Keratinocyte (primary cell): ENCODE data around the gene ACOT9. TPM values are rescaled to one million over a fixed set of nuclear protein-coding genes. Genes with fewer than 3 reads are reported as not detected.

ENCODE experiments used
- DNase-seq: peaks from one replicate; pipeline ENCODE4 v3.0.0-alpha.2; 2011; ENCODE audit warnings: low read depth, missing footprints, low spot score
- FAIRE-seq: peaks from 2 replicates; lab custom pipeline; 2011; peaks lifted over from hg19 to GRCh38; lab: Jason Lieb, UNC
- H2AFZ ChIP-seq: 2 replicates; pipeline ENCODE4 v1.6.0; 2012; ENCODE audit warnings: low read length, control low read depth, inconsistent platforms; ENCODE audit not compliant: control insufficient read depth
- H3K27ac ChIP-seq: 2 replicates; pipeline ENCODE4 v1.5.1; 2011; ENCODE audit warnings: low read length; ENCODE audit not compliant: control insufficient read depth, insufficient read depth
- H3K27me3 ChIP-seq: 3 replicates; pipeline ENCODE4 v1.6.0; 2011; ENCODE audit warnings: low read length; ENCODE audit not compliant: control insufficient read depth, insufficient read depth; ENCODE audit errors: extremely low read depth
- H3K36me3 ChIP-seq, 2 experiments: 2 replicates in 1 of 2; 3 replicates in 1 of 2; pipeline ENCODE4 v1.5.1; 2011; ENCODE audit warnings: low read length in 2 of 2, mild to moderate bottlenecking in 1 of 2; ENCODE audit not compliant: control insufficient read depth in 2 of 2, insufficient read depth in 2 of 2; ENCODE audit errors: extremely low read depth in 1 of 2
- H3K4me1 ChIP-seq: 3 replicates; pipeline ENCODE4 v1.5.1; 2011; ENCODE audit warnings: low read length; ENCODE audit not compliant: control insufficient read depth, insufficient read depth; ENCODE audit errors: extremely low read depth
- H3K4me2 ChIP-seq: 3 replicates; pipeline ENCODE4 v1.6.0; 2011; ENCODE audit warnings: low read depth, low read length; ENCODE audit not compliant: control insufficient read depth, insufficient read depth; ENCODE audit errors: extremely low read depth
- H3K4me3 ChIP-seq, 3 experiments: fragments of 200-600 bp in 1 of 3; sonication (generic) in 1 of 3; 2 replicates in 2 of 3; 3 replicates in 1 of 3; pipeline ENCODE4 v1.5.1; 2011 to 2016; ENCODE audit warnings: low read length in 3 of 3, mild to moderate bottlenecking in 3 of 3, control low read depth in 2 of 3, inconsistent platforms in 1 of 3, low read depth in 1 of 3, mixed read lengths in 1 of 3, mixed run types in 1 of 3, moderate library complexity in 1 of 3; ENCODE audit not compliant: control insufficient read depth in 2 of 3, insufficient read depth in 2 of 3; ENCODE audit errors: extremely low read depth in 1 of 3
- H3K79me2 ChIP-seq: 2 replicates; pipeline ENCODE4 v1.6.0; 2012; ENCODE audit warnings: low read length; ENCODE audit not compliant: control insufficient read depth, insufficient read depth
- H3K9ac ChIP-seq: 3 replicates; pipeline ENCODE4 v1.6.0; 2011; ENCODE audit warnings: low read length; ENCODE audit not compliant: control insufficient read depth, insufficient read depth; ENCODE audit errors: extremely low read depth
- H3K9me1 ChIP-seq: 3 replicates; pipeline ENCODE4 v1.6.0; 2011; ENCODE audit warnings: low read length; ENCODE audit not compliant: control insufficient read depth, insufficient read depth; ENCODE audit errors: extremely low read depth
- H3K9me3 ChIP-seq: 2 replicates; pipeline ENCODE4 v1.5.1; 2012; ENCODE audit warnings: low read depth, low read length; ENCODE audit not compliant: control insufficient read depth
- H4K20me1 ChIP-seq: 3 replicates; pipeline ENCODE4 v1.6.0; 2011; ENCODE audit warnings: low read length; ENCODE audit not compliant: control insufficient read depth, insufficient read depth; ENCODE audit errors: extremely low read depth
- EZH2 ChIP-seq: IDR thresholded peaks from one replicate; pipeline ENCODE4 v1.6.1; 2012; ENCODE audit warnings: inconsistent platforms, mild to moderate bottlenecking, low read length, moderate library complexity
- dilution Hi-C: fragments of 300-500 bp; cut with MboI; formaldehyde crosslinking; loops from one replicate; pipeline ENCODE4 v1.7.0; 2020; ENCODE audit warnings: low sequenced_read_pairs; ENCODE audit not compliant: extremely low pct_ligation_motif_present
- polyA plus RNA-seq, 5 experiments: library from polyadenylated mRNA; depleted of rRNA in 3 of 5; stranded (reverse) in 3 of 5; stranded (forward) in 1 of 5; unstranded in 1 of 5; fragments of >200 nt; gene quantifications; 1 replicate in 1 of 5; 2 replicates in 3 of 5; 3 replicates in 1 of 5; pipeline versions ENCODE4 v1.2.1 to v1.2.3, GENCODE V29; 2011 to 2012; ENCODE audit warnings: missing spikeins in 2 of 5, low read depth in 1 of 5, low replicate concordance in 1 of 5
- TF ChIP-seq, protein P1 (sequence below), 3 experiments: IDR thresholded peaks in 1 of 3; conservative IDR thresholded peaks in 1 of 3; optimal IDR thresholded peaks in 1 of 3; 2 replicates in 2 of 3; 3 replicates in 1 of 3; pipeline versions ENCODE3 to v1.5.1; 2011; ENCODE audit warnings: low read length in 3 of 3, mild to moderate bottlenecking in 3 of 3, moderate library complexity in 2 of 3, control low read depth in 1 of 3, inconsistent platforms in 1 of 3; ENCODE audit not compliant: insufficient read depth in 2 of 3; ENCODE audit errors: extremely low read depth in 1 of 3

Gene ACOT9
- polyA plus RNA-seq, 1 donor (not counting 4 experiments of a cell fraction or from before 2014, with no cell fraction given), result 91.9 TPM

GRCh38 chrX:23729214-23729613 is 13.9 kb downstream of the ACOT9 start:
- Histone ChIP-seq H3K79me2 (peaks cover 20% of the 10 kb centered on the region), H2AFZ (no peak overlapping the region), H3K9me3 (no peaks in the 10 kb centered on the region), H3K27me3 (no peaks in the 10 kb centered on the region), H3K36me3 (peaks cover 0 to 2% of the 10 kb centered on the region in 2 experiments), H3K27ac (no peak overlapping the region), H3K4me2 (no peak overlapping the region), H4K20me1 (no peaks in the 10 kb centered on the region), H3K9ac (no peak overlapping the region), H3K4me1 (no peaks in the 10 kb centered on the region), H3K4me3 (no peak overlapping the region), H3K9me1 (no peaks in the 10 kb centered on the region)
- no peak for TF ChIP-seq EZH2
- TF ChIP-seq, protein P1, sequence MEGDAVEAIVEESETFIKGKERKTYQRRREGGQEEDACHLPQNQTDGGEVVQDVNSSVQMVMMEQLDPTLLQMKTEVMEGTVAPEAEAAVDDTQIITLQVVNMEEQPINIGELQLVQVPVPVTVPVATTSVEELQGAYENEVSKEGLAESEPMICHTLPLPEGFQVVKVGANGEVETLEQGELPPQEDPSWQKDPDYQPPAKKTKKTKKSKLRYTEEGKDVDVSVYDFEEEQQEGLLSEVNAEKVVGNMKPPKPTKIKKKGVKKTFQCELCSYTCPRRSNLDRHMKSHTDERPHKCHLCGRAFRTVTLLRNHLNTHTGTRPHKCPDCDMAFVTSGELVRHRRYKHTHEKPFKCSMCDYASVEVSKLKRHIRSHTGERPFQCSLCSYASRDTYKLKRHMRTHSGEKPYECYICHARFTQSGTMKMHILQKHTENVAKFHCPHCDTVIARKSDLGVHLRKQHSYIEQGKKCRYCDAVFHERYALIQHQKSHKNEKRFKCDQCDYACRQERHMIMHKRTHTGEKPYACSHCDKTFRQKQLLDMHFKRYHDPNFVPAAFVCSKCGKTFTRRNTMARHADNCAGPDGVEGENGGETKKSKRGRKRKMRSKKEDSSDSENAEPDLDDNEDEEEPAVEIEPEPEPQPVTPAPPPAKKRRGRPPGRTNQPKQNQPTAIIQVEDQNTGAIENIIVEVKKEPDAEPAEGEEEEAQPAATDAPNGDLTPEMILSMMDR (optimal IDR thresholded peaks at IDR 0.05 in 1 of 3, IDR thresholded peaks at IDR 0.05 in 1 of 3, conservative IDR thresholded peaks at IDR 0.05 in 1 of 3; ENCODE audit: extremely low read depth in 1 of 3, insufficient read depth in 2 of 3, low read length in 3 of 3), result no peak
- dilution Hi-C loops, result no loop called here
- peak; percentile 17 for FAIRE-seq
- DNase-seq, result no peak

GRCh38 chrX:23727206-23727605 is 15.9 kb downstream of the ACOT9 start:
- H3K9me3 ChIP-seq, result no peaks in the 10 kb centered on the region
- FAIRE-seq, result no peak

More at GRCh38 chrX:23727206-23727605, 15.9 kb downstream of the ACOT9 start:
- no peak overlapping the region for H3K4me3 ChIP-seq
- peaks cover 0 to 2% of the 10 kb centered on the region in 2 experiments for H3K36me3 ChIP-seq
- no peaks in the 10 kb centered on the region for H3K9me1 ChIP-seq
- H3K4me1 ChIP-seq, result no peaks in the 10 kb centered on the region
- H3K27ac ChIP-seq, result no peak overlapping the region
- dilution Hi-C loops, result no loop called here
- TF ChIP-seq EZH2, result no peak
- TF ChIP-seq, protein P1 (optimal IDR thresholded peaks at IDR 0.05 in 1 of 3, IDR thresholded peaks at IDR 0.05 in 1 of 3, conservative IDR thresholded peaks at IDR 0.05 in 1 of 3; ENCODE audit: extremely low read depth in 1 of 3, insufficient read depth in 2 of 3, low read length in 3 of 3), result no peak
- H4K20me1 ChIP-seq, result no peaks in the 10 kb centered on the region
- H3K9ac ChIP-seq, result no peak overlapping the region
- H2AFZ ChIP-seq, result no peak overlapping the region
- no peak for DNase-seq
- H3K27me3 ChIP-seq, result no peaks in the 10 kb centered on the region
- H3K79me2 ChIP-seq, result peaks cover 12% of the 10 kb centered on the region
- no peak overlapping the region for H3K4me2 ChIP-seq
